ENCODE measurements around the gene GSE1.

- no peak for TF ChIP-seq CTCF (IDR thresholded peaks at IDR 0.05)
- TF ChIP-seq POLR2A (IDR thresholded peaks at IDR 0.05): no peak
Observed at GRCh38 chr16:85645021-85645589, 32.0 kb downstream of the GSE1 start.
